Raji (cell line): ENCODE measurements around the gene TFEB.

ENCODE experiments used
- POLR2A ChIP-seq: IDR thresholded peaks from 2 replicates; pipeline ENCODE4 v1.6.1; 2011; ENCODE audit warnings: low read depth, low read length, control low read depth; ENCODE audit not compliant: insufficient read depth

The TFEB gene

GRCh38 chr6:41687501-41688175 lies 47.8 kb downstream of the TFEB start:
- no peak for TF ChIP-seq POLR2A

- no peak for TF ChIP-seq POLR2A
These were observed 49.6 kb downstream of the TFEB start for GRCh38 chr6:41685641-41686380.

- TF ChIP-seq POLR2A: no peak
These were observed 50.9 kb downstream of the TFEB start for GRCh38 chr6:41684311-41685180.

DNA sequence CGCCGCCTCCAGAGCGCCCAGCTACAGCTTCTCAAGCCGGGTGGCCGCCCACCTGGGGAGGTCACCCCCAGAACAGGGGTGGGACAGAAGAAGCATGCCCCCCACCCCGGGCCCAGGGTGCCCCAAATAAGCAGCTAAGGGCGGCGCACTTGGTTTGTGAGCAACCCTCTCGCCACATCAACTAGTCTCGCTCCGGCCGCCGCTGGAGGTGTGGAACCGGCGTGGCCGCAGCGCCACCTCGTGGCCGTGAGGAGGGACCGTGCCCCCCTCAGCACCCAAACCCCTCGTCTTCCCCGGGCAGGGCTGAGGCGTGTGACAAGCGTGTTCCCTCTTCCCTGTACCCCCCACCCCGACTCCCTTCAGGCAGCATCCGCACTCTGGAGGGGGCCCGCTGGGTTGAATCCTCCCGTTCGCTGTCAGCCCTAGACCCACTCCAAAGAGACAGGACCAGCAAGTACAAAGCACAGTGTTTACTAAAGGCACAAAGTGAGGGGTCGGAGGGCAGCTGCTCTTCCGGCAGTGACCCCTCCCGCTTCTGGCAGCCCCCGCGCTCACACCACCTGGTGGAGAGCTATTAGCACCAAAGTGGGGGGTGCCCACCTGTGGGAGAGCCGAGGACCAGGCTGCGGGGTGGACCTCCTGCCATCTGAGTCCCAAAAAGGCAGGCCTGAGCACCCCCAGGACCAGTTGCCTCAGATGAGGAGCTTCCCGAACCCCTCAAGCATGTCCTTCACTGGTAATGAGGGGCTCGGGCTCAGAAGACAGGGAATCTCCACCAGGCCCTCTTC lies 51.7 kb downstream of the TFEB start:
- no peak for TF ChIP-seq POLR2A

DNA sequence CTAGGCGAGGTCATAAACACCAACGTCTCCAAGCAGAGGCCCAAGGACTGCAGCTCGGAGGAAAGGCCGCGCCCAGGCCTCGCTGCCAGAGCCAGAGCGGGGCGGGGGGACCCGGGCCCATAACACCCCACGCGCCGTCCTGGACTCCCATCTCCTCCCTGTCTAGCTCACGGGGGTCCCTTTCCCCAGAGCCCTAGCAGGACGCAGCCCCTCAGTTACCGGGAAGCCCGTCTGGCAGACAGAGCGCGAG lies 52.2 kb downstream of the TFEB start:
- no peak for TF ChIP-seq POLR2A

DNA sequence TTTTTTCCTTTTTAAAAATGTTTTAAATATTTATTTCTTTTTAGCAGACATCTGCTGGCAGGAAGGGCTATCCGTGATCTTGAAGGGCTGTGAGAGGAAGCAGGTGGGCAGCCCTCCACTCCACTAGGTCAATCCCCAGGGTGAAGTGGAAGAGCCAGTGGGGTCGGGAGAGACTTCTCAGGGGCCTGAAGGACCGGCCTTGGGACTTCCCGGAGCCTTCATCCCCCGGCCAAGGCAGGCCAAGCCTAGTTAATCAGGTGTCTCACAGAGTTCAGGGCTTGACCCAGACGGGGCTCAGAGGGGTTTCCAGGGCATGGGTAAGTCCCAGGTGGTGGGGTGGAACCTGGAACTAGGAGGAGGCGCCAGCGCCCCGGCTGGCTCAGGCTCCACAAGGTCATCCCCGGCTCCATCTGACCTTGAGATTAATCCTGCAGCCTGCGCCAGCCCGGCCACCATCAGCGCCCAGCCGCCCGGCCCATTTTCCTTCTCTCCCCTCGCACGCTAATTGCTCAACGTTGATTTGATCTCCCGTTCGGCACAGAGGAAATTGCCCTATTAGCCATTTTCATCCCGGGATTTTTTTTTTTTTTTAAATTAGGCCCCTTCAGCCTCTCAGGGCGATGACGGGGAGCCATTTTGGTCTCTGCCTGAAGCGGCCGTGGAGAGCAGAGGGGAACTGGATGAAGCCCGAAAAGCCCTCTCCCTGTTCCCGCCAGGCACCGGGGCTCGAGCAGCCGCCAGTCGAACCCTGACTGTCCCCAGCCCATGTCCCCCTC lies 52.7 kb downstream of the TFEB start:
- no peak for TF ChIP-seq POLR2A

DNA sequence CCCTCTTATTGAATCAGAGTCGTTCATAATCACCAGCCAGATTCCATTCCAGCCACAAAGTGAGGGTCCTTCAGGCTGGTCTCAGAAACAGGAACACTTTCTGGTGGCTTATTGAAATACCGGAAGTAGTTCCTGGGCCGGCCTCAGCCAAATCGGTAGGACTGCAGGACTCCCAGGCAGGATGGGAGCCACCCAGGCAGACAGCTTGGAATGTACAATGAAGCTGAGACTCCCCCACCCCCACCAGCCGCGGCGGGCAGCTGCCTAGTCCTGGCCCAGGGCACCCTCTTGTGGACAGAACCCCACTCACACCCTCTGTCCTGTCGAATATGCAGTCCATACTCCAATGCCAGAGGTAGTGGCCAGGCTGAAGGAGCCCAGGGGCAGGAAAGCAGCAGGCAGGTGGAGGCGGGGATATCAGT lies 53.3 kb downstream of the TFEB start:
- TF ChIP-seq POLR2A: no peak

GRCh38 chr6:41680182-41680965 lies 55.0 kb downstream of the TFEB start:
- TF ChIP-seq POLR2A: no peak

DNA sequence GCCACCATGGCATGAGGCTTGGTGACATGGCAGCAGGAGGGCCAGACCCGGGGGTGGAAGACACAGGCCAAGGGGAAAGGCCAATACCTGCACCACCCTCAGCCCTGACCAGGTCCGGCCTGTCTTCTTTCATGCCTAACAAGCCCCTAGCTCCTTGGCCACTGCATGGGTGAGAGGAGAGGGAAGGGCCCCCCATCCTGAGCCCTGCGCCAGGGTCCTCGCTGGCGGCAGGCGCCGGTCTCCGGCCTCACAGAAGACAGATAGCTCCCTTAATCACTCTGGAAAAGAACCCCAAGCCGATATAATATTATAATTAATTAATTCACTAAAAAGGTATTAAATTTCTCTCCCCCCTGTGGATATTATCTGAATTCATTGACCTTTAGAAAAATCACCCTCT lies 55.7 kb downstream of the TFEB start:
- TF ChIP-seq POLR2A: no peak

GRCh38 chr6:41678511-41679084 lies 56.8 kb downstream of the TFEB start:
- no peak for TF ChIP-seq POLR2A

DNA sequence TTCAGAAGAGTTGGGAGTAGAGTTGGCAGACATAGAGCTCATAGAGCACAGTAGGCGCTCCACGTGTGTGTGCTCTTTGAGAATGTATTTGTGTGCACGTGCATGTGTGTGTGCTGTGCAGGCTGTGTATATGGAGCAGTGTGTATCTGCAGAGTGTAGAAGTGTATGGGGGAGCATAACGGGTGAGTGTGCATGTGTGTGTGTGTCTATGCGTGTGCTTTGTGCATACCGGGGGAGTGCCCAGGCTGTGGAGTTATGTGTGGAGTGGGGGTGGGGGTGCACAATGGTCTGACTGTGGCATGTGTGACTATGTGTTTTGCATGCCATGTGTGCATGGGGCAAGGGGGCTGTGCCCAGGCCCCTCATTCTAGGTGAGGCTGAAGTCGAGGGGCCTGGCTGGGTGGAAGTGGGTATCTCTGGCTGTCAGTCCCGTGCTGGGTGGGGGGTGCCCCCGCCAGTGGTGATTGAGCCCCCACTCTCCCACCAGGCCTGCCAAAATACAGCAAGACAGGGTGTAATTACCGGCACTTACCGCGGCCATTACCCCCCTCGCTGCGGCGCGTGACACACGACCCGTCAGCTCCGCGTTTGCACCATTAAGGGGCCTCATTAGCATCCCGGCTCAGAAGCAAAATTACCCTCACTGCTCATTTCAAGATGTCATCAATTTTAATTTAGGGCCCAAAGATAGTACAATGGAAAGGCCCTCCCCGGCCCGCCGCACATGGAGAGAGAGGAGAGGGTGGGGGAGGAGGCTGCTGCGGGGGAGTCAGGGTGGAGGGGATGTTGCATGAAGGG lies 58.1 kb downstream of the TFEB start:
- no peak for TF ChIP-seq POLR2A

DNA sequence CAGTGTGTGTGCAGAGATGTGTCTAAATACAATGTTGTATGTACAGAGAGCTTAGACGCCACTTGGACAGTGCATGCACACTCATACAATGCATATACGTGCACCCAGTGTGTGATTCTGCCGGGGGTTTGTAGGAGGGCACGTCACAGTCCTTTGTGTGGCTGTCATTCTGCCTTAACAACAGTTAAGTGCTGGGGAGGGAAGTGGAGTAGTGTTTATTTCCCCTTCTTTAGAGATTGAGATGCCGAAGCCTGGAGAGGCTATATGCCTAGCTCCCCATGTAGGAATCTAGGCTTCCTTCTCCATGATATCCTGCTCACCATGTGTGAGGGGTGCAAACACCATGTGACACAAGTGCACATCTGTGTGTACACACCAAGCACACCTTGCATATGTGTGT lies 59.0 kb downstream of the TFEB start:
- TF ChIP-seq POLR2A: no peak

DNA sequence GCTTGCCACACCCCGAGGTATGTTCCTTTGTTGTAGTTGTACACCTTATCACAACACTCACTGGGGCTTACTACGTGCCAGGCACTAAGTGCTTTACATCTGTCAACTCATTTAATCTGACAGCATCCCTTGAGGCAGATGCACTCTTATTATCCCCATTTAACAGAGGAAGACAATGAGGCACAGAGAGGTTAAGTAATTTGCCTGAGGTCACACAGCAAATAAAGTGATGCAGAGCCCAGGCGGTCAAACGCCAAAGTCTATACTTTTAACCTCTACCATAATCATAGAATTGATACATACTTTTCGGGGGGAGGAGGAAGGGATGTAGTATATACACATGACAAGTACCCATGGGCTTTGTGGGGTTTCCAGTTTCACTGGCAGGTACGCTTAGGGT lies 59.4 kb downstream of the TFEB start:
- no peak for TF ChIP-seq POLR2A
